Activated CD4-positive, alpha-beta T cell treated with anti-CD3 and anti-CD28 coated beads, Interleukin-2, amount 50 U/mL, for 48 hours (primary cell): ENCODE results near the gene CRACR2B.
A peak's percentile ranks its signal among the peaks of the same experiment; 100 is the strongest.

Experiments
- DNase-seq, 2 experiments: peaks; one replicate each; pipeline ENCODE4 v3.0.0-alpha.2; 2020

Gene CRACR2B

DNA sequence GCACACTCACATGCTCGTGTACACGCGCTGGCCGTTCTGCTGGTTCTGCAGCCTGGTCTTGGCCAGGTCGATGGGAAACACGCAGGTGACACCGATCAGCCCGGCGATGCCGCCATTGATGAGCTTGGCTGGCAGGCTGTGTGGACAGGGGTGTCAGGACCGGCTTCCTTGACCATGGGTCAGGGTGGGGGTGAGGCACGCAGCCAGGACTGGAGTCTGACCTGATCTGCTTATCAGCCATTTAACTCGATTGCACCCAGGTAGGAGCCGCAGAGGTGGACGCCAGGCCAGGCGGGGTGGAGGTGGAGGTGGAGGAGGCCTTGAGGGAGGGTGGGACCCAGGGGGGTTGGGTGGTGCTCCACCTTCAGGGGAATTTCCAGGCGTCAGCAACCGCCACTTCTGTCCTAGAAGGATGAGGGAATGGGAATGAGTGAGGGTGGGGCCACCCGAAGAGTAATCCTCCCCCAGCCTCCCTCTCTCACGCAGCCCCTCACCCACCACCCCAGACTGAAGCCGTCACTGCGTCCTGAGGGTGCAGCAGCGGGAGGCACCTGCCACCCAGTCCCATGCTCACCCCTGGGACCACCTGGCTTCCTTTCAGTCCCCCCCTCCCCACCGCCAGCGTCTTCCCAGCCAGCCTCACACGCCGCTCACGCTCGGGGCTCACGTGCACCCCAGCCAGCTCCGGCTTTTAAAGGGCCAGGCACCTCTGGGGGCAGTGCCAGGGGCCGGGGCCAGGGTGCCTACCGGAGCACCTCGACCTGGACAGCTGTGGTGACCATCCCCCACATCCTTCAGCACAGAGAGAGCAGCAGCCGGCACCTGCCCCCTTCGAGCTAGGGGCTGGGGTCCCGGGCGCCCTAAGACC is 32.7 kb upstream of the CRACR2B start:
- no peak for DNase-seq

DNA sequence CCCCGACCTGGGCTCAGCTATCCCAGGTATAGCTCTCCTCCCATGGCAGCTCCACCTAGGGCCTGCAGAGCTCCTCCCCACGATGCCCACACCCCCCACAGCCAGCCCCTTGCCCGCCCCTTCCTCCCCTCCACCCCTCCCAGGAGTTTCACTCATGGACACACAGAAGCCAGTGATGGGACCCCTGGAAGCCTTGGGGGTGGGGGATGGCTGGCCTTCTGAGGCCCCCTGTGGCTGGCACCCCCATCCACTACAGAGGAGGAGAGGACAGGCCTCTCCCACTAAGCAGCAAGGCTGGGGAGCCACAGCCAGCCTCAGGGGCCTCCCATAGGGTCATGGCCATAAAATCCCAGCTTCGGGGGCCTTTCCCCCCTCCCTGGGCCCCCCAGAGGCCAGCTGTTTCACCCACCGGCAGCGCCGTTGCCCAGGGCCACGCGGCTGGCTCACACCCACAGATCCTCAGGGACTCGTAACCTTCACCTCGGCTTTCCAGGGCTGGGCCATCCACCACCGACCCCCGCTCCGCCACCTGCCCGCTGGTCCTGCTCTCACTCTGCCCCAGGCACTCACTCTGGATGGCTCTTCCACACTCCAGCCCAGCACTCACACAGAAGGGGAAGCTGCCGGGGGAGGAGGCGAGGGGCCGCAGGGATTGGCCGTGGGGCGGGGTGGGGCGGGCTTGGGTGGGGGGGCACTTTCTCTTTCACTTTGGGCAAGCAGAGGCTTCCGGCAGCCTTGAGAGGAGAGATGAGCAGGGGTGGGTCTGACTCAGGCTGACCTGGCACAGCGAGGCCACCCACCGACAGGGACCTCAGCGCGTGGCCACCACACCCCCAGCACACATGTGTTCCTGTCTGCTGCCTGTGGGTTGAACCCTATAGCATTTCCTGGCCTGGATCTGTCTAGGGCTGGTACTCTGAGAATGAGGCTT is 31.8 kb upstream of the CRACR2B start:
- DNase-seq = peak; percentile 87 to 88

DNA sequence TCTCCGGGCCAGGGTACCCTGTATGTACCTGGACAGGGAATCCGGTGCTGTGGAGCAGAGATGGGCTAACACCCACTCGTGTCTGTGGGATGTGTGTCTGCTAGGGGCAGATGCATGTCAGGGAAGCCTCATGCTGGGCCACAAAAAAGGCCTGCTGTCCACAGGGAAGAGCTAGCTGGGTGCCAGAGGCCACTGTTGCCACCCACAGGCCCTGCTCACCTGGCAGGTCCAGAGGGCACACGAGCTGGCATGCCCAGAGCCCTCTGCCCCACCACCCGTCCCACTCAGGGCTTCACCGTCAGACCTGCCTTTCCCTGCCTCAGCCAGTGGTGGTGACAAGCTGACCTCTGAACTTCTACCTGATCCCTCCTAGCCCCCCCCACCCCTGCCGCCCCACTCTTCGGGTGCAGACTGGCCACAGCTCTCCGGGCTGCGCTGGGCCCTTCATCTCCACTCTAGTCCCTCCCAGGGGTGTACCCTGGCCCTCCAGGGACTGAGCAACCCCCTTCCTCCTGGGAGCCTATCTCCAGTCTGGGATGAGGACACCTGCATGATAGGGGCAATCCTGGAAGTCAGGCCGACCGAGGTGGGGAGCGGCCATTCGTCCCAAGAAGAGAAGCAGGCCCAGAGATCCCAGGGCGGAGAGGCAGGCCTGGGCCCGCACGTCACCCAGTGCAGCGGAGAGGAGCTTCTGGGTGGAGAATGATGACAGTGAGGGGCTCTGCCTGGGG is 31.0 kb upstream of the CRACR2B start:
- no peak for DNase-seq

DNA sequence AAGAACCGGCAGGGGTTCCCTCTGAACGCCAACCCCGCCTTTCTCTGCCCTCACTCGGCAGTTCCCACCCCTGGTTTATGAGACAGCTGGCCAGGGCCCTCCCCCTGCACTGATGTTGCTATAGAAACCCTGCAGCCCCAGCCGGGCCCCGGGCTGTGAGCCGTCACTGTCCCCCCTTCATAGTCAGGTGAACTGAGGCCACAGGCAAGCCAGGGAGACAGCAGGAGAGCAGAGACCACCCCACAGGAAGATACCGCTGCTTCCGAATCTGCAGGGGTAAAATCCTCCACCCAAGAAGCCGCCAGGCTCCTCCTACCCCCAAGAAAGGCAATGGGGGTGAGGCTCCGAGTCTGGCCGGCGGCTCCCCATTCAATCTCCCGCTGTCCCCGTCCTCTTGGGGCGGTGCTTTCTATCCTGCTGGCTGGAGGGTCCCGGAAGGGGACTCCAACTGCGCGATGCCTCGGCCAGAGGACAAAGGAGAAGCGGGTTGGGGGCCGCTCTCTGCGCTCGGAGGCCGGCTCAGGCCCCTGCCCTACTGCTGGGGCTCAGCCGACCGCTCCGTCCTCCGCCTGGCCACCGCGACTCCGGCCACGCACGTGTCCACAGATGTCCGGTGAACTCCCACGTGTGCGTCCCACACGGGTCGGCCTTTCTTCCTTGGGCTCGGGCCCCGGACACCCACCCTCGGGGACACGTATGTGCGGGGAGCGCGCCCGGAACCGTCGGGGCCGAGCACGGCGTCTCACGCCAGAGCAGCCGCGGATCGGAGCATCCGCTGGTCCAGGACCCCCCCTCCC is 30.2 kb upstream of the CRACR2B start:
- peak; percentile 76 to 82 for DNase-seq

DNA sequence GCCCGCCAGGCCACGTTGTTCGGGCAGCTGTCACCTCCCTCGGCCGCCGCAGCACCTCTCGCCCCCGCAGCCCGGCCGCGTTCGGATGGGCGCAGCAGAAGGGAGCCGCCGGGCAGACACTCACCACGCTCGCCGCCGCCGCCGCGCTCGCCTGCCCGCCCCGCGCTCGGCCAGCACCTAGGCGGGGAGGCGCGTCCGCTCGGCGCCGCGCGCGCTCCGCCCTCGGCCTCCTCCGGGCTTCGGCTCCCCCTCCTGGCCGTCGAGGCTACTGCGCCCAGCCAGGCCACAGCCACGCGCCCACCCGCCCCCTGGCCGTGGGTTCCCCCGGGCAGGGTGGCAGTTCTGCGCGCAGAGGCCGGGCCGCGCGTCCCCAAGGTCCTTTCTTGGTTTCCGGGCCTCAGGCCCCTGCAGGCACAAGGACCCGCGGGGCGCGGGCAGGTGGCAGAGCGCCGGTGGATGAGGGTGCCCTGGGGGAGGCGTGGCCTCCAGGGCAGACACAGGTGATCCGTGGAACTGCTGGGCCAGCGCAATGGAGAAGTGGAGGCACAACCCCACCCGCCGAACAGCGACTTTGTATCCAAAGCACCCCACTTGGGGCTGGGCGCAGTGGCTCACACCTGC is 29.5 kb upstream of the CRACR2B start, which contains the start of gene SLC25A22:
SLC25A22 (minus strand) TSS at position 189 of the 621 bp plus-strand sequence. CDS start 3,275 bp downstream, outside the sequence.
- DNase-seq = peak; percentile 87 to 88

DNA sequence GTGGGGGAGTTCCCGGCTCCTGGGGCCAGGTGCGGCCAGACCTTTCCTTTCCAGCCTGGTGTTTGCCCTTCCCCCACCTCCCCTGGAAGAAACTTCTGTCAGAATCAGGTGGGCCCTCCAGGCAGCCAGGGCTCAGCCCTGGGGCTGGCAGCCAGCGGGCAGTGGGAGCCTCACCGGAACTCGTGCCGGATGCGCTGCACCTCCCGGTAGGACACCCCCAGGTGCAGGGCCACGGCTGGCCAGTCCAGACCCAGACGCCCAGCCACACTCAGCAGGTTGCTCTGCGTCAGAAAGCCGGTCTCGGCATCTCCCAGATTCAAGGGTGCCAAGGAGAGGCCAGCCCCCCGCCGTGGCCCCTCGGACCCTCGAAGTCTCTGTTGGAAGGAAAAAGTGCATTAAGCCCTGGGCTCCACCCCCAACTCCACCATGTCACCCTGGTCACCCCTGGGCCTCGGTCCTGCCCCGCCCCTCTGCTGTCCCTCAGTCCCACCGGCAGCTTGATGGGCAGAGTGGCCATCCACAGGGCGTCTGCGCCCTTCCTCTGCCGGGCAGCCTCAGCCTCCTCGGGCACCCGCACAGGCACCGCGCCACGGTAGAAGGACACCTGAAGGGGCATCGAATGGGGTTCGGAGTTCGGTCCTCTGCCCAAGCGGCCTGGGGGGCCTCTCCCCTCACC is 27.9 kb upstream of the CRACR2B start:
- DNase-seq = no peak

DNA sequence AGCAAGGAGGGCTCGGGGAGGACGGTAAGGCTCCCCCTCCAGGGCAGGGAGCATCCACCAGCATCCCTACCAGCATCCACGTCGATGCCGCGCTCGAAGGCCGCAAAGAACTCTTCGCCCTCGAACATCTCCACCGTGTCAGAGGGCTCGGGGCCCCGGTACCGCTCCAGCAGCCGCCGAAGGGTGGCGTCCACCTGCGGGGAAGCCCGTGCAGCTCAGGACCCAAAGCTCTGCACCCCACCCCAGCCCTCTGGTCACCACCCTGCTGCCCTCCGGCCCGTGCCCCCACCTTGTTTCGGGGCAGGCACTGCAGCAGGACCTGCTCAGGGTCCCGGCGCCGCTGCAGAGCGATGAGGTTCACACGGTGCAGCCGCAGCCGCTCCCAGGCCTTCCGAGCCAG is 27.2 kb upstream of the CRACR2B start:
- DNase-seq = no peak

DNA sequence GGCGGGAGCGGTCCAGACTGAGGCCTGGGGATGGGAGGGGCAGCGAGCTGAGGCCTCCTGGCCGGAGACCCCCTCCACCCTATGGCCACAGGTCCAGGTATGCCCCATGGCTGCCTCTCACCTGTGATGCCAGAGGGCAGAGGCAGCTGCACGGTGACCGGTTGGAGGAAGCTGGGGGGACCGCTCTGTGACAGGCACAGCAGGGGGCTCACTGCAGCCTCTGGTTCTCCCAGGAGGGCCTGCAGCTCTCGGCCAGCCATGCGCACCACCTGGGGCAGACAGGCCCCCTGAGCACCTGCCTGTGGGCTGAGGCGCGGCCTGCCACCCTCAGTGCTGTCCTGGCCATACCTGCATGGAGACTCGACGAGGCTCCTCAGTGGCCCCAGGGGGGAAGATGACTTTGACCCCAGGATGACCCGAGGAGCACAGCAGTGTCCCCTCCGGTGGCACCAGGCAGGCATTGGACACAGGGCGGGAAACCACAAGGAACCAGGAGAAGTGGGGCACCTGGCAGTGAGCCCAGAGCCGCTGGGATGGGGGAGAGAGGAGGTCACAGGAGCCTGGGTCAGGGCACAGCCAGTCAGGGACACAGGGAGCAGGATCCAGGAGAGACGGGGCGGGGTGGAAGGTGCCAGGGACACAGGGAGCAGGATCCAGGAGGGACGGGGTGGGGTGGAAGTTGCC is 26.5 kb upstream of the CRACR2B start:
- DNase-seq = no peak

DNA sequence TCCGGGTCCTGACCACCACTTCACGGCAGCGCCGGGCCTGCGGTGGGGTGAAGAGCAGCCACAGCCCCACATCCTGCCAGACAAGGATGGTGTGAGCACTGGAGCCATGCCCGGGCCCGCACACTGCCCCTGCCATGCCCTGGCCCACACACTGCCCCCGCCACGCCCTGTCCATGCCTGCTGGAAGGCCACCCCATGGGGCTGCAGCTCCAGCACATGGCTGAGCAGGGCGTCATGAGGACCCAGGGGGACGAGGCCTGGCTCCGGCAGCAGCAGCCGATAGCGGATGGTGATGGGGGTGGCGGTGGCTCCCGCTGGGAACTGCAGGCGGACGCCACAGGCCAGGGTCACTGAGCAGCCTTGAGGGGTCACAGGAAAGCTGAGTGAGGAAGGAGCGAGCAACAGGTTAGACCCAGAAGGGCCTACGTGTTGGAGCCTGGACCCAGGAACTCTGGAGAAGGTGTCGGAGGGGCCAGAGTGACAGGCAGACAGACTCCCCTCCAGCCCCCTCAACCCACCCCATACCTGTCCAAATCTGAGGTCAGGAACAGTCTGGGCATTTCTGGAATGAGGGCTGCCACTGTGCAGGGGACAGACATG is 25.6 kb upstream of the CRACR2B start:
- no peak for DNase-seq

DNA sequence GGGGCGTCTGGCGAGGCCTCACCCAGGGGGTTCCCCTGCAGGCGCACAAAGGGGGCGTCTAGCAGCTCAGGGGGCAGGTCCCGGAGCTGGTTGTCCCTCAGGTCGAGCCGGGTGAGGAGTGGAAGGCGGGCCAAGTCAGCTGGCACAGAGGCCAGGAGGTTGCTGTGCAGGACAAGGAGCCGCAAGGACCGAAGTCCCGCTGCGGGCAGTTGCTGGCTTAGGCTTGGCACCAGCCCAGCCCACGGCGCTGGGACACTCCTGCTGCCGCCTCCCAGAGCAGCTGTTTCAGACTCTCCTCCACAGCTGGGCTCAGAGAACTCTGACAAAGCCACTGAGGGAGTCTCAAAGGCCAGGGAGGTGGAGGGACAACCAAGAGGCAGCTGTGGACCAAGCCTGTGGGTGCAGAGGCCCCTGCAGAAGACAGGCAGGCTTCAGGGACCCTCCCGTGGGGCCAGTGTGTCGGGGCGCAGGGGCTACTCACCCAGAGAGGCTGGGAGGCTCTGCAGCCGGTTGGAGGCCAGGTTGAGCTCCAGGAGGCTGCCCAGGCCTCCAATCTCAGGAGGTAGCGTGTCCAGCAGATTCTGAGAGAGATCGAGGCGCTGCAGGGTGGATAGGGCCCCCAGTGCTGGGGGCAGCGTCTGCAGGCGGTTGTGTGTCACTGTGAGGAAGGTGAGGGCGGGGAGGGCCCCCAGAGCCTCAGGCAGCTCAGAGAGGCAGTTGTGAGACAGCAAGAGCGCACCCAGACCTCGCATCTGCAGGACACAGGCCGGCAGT is 24.8 kb upstream of the CRACR2B start:
- DNase-seq = no peak

DNA sequence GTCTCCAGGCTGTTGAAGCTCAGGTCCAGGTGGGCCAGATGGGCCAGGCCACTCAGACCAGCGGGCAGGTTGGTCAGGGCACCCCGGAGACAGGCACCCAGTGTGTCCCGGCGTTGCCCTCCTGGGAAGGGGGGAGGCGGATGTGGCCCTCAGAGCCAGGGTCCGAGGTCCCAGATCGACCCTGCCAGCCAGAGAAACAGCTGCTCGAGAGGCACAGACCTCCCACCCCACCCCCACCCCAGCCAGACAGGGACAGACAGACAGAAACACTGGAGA is 24.3 kb upstream of the CRACR2B start:
- no peak for DNase-seq

DNA sequence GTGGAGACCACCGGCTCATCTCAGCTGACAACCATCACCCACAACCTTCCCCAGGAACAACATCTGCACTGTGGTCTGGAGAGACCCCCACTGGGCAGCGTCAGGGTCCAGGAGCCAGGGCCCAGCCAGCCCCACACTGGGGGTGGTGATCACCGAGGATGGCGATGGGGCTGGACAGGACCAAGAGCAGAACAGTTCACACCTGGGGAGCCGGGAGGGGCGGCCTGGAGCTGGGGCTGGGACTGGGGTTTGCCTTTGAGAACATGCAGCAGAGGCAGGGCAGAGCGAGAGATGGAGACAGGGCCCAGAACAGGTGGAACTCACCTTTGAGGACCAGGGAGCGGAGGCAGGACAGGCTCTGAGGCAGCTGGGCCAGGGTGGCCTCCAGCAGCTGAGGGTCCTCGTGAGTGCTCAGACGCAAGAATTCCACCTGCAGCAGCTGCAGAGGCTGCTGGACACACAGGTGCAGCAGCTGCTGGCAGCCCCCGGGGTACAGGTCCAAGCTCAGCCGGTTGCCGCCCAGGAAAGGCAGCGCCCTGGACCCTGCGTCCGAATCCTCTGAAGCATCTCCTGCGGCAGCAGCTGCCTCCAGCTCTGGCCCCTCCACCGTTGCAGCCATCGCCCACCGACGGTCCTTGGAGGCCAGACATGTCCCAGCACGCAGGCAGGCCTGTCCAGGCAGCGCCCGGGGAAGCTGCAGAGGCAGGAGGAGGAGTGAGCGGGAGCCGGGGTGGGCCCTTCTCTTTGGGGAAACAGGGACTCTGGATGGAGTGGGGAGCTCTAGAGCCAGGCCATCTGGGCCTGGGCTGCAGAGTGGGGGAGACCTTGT is 23.7 kb upstream of the CRACR2B start:
- no peak for DNase-seq

DNA sequence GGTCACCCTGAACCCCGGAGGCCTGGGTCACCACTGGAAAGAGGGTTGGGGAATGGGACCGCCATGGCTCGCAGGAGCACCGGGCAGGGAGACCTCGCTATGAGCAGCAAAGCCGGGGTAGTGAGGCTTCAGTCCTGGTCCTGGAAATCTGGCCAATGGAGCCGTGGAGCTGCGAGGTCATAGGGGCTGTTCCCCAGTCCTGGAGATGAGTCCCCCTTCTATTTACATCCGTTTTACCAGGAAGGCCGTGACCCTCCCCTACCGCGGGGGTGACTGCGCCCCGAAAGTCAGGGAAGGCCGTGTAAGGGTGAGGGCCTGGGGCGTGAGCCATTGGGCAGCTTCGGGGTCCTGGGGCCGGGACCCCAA is 23.1 kb upstream of the CRACR2B start:
- DNase-seq = no peak

DNA sequence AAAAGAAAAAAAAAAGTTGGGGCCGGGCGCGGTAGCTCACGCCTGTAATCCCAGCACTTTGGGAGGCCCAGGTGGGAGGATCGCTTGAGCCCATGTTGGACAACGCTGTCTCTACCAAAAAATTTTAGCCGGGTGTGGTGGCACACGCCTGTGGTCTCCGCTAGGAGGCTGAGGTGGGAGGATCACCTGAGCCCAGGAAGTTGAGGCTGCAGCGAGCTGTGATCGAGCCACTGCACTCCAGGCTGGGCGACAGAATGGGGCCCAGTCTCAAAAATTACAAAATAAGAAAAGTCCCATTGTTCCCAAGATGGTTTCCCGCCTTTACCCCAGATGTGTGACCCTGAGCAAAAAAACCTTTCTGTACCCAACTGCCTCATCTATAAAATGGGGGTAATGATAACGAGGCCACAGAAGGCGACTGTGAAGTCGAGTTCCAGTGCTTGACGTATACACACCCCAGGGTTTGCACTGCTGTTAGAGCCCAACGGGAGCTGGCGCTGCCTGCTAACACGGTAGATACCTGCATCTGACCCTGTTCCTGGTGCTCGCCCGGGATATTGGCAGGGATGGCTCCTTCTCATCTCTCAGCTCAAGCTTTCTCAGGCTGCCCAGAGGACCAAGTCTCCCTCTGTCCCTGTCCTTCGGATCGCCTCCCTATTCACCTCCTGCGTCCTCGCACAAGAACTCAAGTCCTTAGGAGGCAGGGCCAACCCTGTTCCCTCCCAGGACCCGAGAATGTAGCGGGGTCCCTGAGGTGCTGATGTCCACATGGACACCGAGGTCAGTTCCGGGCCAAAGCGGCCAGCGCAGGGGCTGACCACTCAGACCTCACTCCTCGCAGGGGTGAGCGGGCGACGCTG is 19.1 kb upstream of the CRACR2B start:
- peak in 1 of 2 experiments; percentile 60 for DNase-seq

DNA sequence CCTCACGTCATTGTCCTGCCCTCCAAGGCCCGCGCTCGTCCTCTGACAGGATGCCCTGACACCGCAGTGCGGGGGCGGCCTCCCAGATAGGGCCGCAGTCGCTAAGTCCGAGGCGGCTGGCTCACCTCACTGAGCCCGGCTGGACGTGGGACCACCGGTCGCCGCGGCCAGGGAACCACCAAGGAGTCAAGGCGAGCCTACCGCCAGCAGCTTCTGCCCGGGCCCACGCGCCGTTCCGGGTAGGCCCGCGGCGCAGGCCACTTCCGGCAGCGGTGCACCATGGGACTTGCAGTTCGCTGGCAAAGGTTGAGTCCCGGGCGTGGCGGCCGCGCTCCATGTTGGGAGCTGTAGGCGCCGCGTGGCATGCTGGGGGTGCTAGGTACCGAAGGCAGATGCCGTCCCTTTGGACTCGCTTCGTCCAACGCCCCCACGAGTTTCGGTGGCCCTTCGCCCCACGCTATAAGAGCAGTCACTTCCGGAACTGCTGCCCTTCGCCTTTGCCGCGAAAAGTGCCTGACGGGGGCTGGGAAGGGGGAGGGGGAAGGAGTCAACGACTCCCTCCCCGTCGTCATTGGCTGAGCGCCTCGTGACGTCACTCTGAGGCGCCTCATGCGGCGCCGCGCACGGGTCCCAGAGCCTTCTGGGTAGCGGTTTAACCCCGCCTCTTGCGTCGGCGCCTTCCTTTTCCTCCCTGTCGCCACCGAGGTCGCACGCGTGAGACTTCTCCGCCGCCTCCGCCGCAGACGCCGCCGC is 18.3 kb upstream of the CRACR2B start, which contains the start of gene RPLP2:
RPLP2 (plus strand) TSS at position 681 of the 753 bp plus-strand sequence. CDS start 268 bp downstream, outside the sequence.
- DNase-seq = peak; percentile 98

DNA sequence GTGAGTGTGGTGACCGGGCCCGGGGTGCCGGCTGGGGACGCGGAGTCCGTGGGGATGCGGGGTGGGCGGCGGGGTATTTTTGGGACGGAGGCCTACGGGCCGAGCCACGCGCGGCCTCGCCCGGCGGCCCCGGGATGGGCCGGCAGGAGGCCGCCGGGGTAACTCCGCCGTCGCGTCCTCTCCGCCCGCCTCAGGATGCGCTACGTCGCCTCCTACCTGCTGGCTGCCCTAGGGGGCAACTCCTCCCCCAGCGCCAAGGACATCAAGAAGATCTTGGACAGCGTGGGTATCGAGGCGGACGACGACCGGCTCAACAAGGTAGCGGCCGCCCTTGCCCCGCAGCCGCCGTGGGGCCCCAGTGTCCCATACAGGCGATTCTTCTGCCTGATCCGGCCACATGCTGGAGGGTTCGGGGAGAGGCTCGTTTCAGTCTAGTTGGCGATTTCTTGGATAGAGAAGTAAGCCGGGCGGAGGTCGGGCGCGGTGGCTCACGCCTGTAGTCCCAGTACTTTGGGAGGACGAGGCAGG is 17.6 kb upstream of the CRACR2B start:
- no peak for DNase-seq
